Endothelial cell (in vitro differentiated cells): ENCODE results near the gene ITPRID2. TPM values are rescaled to one million over a fixed set of nuclear protein-coding genes. Genes with fewer than 3 reads are reported as not detected.

Experiments used
- DNase-seq: peaks from one replicate; pipeline ENCODE4 v3.0.0; 2021; ENCODE audit warnings: low spot score
- H3K27ac Mint-ChIP-seq: one replicate; pipeline ENCODE4 v1.8.0; 2021; ENCODE audit warnings: mixed read lengths, inconsistent platforms; ENCODE audit not compliant: unreplicated experiment
- H3K27me3 Mint-ChIP-seq: one replicate; pipeline ENCODE4 v1.8.0; 2021; ENCODE audit warnings: mild to moderate bottlenecking, moderate library complexity, mixed read lengths, inconsistent platforms; ENCODE audit not compliant: unreplicated experiment
- H3K36me3 Mint-ChIP-seq: one replicate; pipeline ENCODE4 v1.8.0; 2021; ENCODE audit warnings: mild to moderate bottlenecking, low read depth, mixed read lengths, inconsistent platforms; ENCODE audit not compliant: unreplicated experiment
- H3K4me1 Mint-ChIP-seq: one replicate; pipeline ENCODE4 v1.8.0; 2021; ENCODE audit warnings: mild to moderate bottlenecking, mixed read lengths, inconsistent platforms; ENCODE audit not compliant: unreplicated experiment
- H3K4me3 Mint-ChIP-seq: one replicate; pipeline ENCODE4 v1.8.0; 2021; ENCODE audit warnings: mild to moderate bottlenecking, mixed read lengths, inconsistent platforms; ENCODE audit not compliant: unreplicated experiment
- H3K9me3 Mint-ChIP-seq: one replicate; pipeline ENCODE4 v1.8.0; 2021; ENCODE audit warnings: mixed read lengths, inconsistent platforms; ENCODE audit not compliant: unreplicated experiment
- total RNA-seq: library from RNA; stranded (reverse); fragmentation: NEBNext Ultra II Directional; extraction: Animal tissue kit (Norgen Biotek cat#: 25700); gene quantifications from one replicate; pipeline ENCODE4 v1.2.1, GENCODE V29; 2021; ENCODE audit not compliant: unreplicated experiment
- TF ChIP-seq, protein P1 (sequence below): fragments of 200-600 bp; sonication (generic); IDR thresholded peaks from one replicate; pipeline ENCODE4 v1.5.0; 2021; ENCODE audit warnings: antibody characterized with exemption; ENCODE audit not compliant: unreplicated experiment

ITPRID2 gene
- total RNA-seq, 1 donor from 2014 or later = 76.6 TPM

DNA sequence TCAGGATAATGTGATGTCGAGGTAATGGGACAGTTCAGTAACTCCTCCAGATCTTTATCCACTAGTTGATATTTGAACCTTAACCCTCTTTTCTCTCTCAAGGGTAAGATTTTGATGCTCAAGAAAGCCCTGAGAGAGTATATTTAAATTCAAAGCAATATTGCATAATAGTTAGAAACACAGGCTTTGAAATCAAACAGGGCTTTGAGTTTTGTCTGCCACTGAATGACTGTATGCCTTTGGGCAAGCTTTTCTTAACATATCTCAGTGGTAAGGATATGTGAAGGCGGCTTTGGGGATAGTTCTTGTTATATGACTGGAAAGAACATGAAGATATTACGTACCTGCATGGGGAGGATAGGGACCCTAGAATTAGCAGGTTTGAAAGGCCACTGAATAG is 11.1 kb downstream of the ITPRID2 start:
- no peak overlapping the region for H3K4me3 Mint-ChIP-seq
- DNase-seq = no peak
- H3K4me1 Mint-ChIP-seq = peaks cover 21% of the 10 kb centered on the region
- TF ChIP-seq, protein P1, sequence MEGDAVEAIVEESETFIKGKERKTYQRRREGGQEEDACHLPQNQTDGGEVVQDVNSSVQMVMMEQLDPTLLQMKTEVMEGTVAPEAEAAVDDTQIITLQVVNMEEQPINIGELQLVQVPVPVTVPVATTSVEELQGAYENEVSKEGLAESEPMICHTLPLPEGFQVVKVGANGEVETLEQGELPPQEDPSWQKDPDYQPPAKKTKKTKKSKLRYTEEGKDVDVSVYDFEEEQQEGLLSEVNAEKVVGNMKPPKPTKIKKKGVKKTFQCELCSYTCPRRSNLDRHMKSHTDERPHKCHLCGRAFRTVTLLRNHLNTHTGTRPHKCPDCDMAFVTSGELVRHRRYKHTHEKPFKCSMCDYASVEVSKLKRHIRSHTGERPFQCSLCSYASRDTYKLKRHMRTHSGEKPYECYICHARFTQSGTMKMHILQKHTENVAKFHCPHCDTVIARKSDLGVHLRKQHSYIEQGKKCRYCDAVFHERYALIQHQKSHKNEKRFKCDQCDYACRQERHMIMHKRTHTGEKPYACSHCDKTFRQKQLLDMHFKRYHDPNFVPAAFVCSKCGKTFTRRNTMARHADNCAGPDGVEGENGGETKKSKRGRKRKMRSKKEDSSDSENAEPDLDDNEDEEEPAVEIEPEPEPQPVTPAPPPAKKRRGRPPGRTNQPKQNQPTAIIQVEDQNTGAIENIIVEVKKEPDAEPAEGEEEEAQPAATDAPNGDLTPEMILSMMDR = no peak
- no peak overlapping the region for H3K27ac Mint-ChIP-seq
- H3K27me3 Mint-ChIP-seq = no peaks in the 10 kb centered on the region
- H3K36me3 Mint-ChIP-seq = peaks cover 20% of the 10 kb centered on the region
- H3K9me3 Mint-ChIP-seq = no peaks in the 10 kb centered on the region

- H3K4me3 Mint-ChIP-seq = no peak overlapping the region
- TF ChIP-seq, protein P1 = peak; percentile 77
- no peaks in the 10 kb centered on the region for H3K27me3 Mint-ChIP-seq
- peaks cover 16% of the 10 kb centered on the region for H3K36me3 Mint-ChIP-seq
- peak overlapping the region; percentile 74 for H3K27ac Mint-ChIP-seq
- DNase-seq = peak; percentile 39
- H3K4me1 Mint-ChIP-seq = peaks cover 21% of the 10 kb centered on the region
- H3K9me3 Mint-ChIP-seq = no peaks in the 10 kb centered on the region
Measured at GRCh38 chr2:181904022-181904632, 12.6 kb downstream of the ITPRID2 start.

DNA sequence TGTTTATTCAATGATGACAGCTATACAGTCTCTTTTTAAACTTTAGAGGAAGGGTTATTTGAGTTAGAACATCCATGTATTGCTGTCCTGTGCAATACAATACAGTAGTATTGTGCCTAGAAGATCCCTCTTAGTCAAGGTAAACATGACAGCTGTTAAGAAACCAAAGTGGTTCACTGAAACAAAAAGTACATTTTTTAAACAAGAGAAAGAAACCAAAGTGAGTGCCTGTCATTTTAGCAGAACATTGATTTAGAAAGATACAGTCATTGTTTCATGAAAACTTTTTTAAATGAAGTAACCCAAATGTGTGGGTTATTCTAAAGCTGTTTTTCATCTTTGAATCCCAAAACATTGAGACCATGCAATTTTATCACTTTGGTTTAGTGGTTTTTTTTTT is 15.5 kb downstream of the ITPRID2 start:
- no peak for DNase-seq
- TF ChIP-seq, protein P1 = no peak
- no peak overlapping the region for H3K4me3 Mint-ChIP-seq
- no peaks in the 10 kb centered on the region for H3K27me3 Mint-ChIP-seq
- no peaks in the 10 kb centered on the region for H3K9me3 Mint-ChIP-seq
- no peak overlapping the region for H3K27ac Mint-ChIP-seq
- peaks cover 12% of the 10 kb centered on the region for H3K4me1 Mint-ChIP-seq
- H3K36me3 Mint-ChIP-seq = peaks cover 5% of the 10 kb centered on the region

GRCh38 chr2:181907635-181908034 is 16.1 kb downstream of the ITPRID2 start:
- H3K36me3 Mint-ChIP-seq = peaks cover 5% of the 10 kb centered on the region
- no peak overlapping the region for H3K27ac Mint-ChIP-seq
- H3K4me3 Mint-ChIP-seq = no peak overlapping the region

More at GRCh38 chr2:181907635-181908034, 16.1 kb downstream of the ITPRID2 start:
- no peaks in the 10 kb centered on the region for H3K9me3 Mint-ChIP-seq
- DNase-seq = no peak
- TF ChIP-seq, protein P1 = no peak
- no peaks in the 10 kb centered on the region for H3K27me3 Mint-ChIP-seq
- H3K4me1 Mint-ChIP-seq = peaks cover 12% of the 10 kb centered on the region
